Natural killer cell (primary cell): ENCODE measurements around the gene MATN1. TPM values are rescaled to one million over a fixed set of nuclear protein-coding genes. Genes with fewer than 3 reads are reported as not detected.
"Not testable (repeated sequence)": the region's sequence is repeated elsewhere in the genome, so short reads cannot be mapped to it uniquely, and the experiment has no call there.

ENCODE experiments used
- ATAC-seq, 3 donors: fragments of 150-1000 bp in 2 of 3; fragments of 200-7000 bp in 1 of 3; cut with Tn5 transposase; 1 replicate in 1 of 3; 2 replicates in 2 of 3; pipeline ENCODE4 v1.10.0; 2021; ENCODE audit warnings: mild to moderate bottlenecking in 2 of 3, moderate library complexity in 2 of 3
- DNase-seq, 2 donors: peaks; one replicate each; pipeline versions ENCODE4 v3.0.0 to v3.0.0-alpha.2; 2013 to 2021; ENCODE audit warnings: mixed read lengths in 1 of 2
- H3K27ac ChIP-seq: one replicate; pipeline ENCODE4 v1.5.1; 2013; ENCODE audit warnings: mild to moderate bottlenecking, low read length
- H3K27me3 ChIP-seq: one replicate; pipeline ENCODE4 v1.6.1; 2013; ENCODE audit warnings: low read length; ENCODE audit not compliant: control insufficient read depth, insufficient read depth
- H3K36me3 ChIP-seq: one replicate; pipeline ENCODE4 v1.6.1; 2013; ENCODE audit warnings: low read length; ENCODE audit not compliant: control insufficient read depth, insufficient read depth
- H3K4me1 ChIP-seq: one replicate; pipeline ENCODE4 v1.6.1; 2013; ENCODE audit warnings: low read length; ENCODE audit not compliant: control insufficient read depth, insufficient read depth
- H3K4me3 ChIP-seq: one replicate; pipeline ENCODE4 v1.5.1; 2013; ENCODE audit warnings: low read length
- H3K9me3 ChIP-seq: one replicate; pipeline ENCODE4 v1.6.1; 2013; ENCODE audit warnings: low read length; ENCODE audit not compliant: control insufficient read depth, insufficient read depth
- H3K27ac Mint-ChIP-seq, 2 donors: one replicate each; pipeline ENCODE4 v1.8.0; 2022; ENCODE audit warnings: mild to moderate bottlenecking in 2 of 2, mixed read lengths in 2 of 2, moderate library complexity in 1 of 2
- H3K27me3 Mint-ChIP-seq, 2 donors: one replicate each; pipeline ENCODE4 v1.8.0; 2022; ENCODE audit warnings: low read depth in 2 of 2, mixed read lengths in 2 of 2
- H3K36me3 Mint-ChIP-seq: one replicate; pipeline ENCODE4 v1.8.0; 2022; ENCODE audit warnings: mixed read lengths
- H3K4me1 Mint-ChIP-seq, 2 donors: one replicate each; pipeline ENCODE4 v1.8.0; 2022; ENCODE audit warnings: mixed read lengths in 2 of 2
- H3K4me3 Mint-ChIP-seq: one replicate; pipeline ENCODE4 v1.8.0; 2022; ENCODE audit warnings: mild to moderate bottlenecking, moderate library complexity, mixed read lengths
- H3K9me3 Mint-ChIP-seq, 2 donors: one replicate each; pipeline ENCODE4 v1.8.0; 2022; ENCODE audit warnings: mixed read lengths in 2 of 2
- WGBS: methylation state at CpG from one replicate; pipeline ENCODE4 v1.1.7; 2013; ENCODE audit warnings: missing lambda C conversion rate; ENCODE audit not compliant: insufficient coverage; 5-methylcytosine and 5-hydroxymethylcytosine counted together
- intact Hi-C: fragments of 100-400 bp; cut with micrococcal nuclease; formaldehyde crosslinking; loops from one replicate; pipeline ENCODE4 v1.14.2; 2022
- total RNA-seq, 4 donors: library from RNA; stranded (reverse); fragments of 120-200 nt in 1 of 4; gene quantifications; one replicate each; pipeline versions ENCODE4 v1.2.3 to v1.2.4, GENCODE V29; 2013 to 2022
- TF ChIP-seq, protein P1 (sequence below): fragments of 200-600 bp; IDR thresholded peaks from one replicate; pipeline ENCODE4 v1.8.0; 2022; ENCODE audit warnings: antibody characterized with exemption

Gene MATN1
- total RNA-seq, 3 donors from 2014 or later (not counting 1 experiment from before 2014, with no cell fraction given) = 0.93 to 1.7 (median 1.2) TPM

- DNase-seq (no peak), ATAC-seq (peak in 1 of 3 donors; percentile 82)
- intact Hi-C loops = no loop called here
- Histone ChIP-seq H3K36me3 (no peaks in the 10 kb centered on the region), H3K27me3 (no peaks in the 10 kb centered on the region), H3K4me3 (no peak overlapping the region), H3K27ac (no peak overlapping the region), H3K4me1 (peaks cover 5% of the 10 kb centered on the region), H3K9me3 (no peaks in the 10 kb centered on the region)
- no peaks in the 10 kb centered on the region for H3K9me3 Mint-ChIP-seq
- TF ChIP-seq, protein P1, sequence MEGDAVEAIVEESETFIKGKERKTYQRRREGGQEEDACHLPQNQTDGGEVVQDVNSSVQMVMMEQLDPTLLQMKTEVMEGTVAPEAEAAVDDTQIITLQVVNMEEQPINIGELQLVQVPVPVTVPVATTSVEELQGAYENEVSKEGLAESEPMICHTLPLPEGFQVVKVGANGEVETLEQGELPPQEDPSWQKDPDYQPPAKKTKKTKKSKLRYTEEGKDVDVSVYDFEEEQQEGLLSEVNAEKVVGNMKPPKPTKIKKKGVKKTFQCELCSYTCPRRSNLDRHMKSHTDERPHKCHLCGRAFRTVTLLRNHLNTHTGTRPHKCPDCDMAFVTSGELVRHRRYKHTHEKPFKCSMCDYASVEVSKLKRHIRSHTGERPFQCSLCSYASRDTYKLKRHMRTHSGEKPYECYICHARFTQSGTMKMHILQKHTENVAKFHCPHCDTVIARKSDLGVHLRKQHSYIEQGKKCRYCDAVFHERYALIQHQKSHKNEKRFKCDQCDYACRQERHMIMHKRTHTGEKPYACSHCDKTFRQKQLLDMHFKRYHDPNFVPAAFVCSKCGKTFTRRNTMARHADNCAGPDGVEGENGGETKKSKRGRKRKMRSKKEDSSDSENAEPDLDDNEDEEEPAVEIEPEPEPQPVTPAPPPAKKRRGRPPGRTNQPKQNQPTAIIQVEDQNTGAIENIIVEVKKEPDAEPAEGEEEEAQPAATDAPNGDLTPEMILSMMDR = no peak
- 79% methylated on average over 20 of the region's 20 CpGs for WGBS
- peaks cover 0 to 12% of the 10 kb centered on the region in 2 donors for H3K4me1 Mint-ChIP-seq
- no peaks in the 10 kb centered on the region for H3K36me3 Mint-ChIP-seq
- no peak overlapping the region for H3K4me3 Mint-ChIP-seq
- no peak overlapping the region for H3K27ac Mint-ChIP-seq
- peaks cover 0 to 3% of the 10 kb centered on the region in 2 donors for H3K27me3 Mint-ChIP-seq
Measured at GRCh38 chr1:30768830-30769718, 45.7 kb upstream of the MATN1 start.

- DNase-seq = no peak
- Mint-ChIP-seq H3K36me3 (no peaks in the 10 kb centered on the region), H3K27ac (no peak overlapping the region), H3K27me3 (no peaks in the 10 kb centered on the region), H3K4me1 (peaks cover 0 to 8% of the 10 kb centered on the region in 2 donors), H3K4me3 (no peak overlapping the region), H3K9me3 (no peaks in the 10 kb centered on the region)
- Histone ChIP-seq H3K36me3 (no peaks in the 10 kb centered on the region), H3K4me3 (no peak overlapping the region), H3K27me3 (no peaks in the 10 kb centered on the region), H3K9me3 (no peaks in the 10 kb centered on the region), H3K27ac (no peak overlapping the region), H3K4me1 (peaks cover 6% of the 10 kb centered on the region)
- intact Hi-C loops = no loop called here
- no peak for ATAC-seq
- WGBS = 85% methylated on average over 8 of the region's 9 CpGs
- TF ChIP-seq, protein P1 = no peak
Measured at GRCh38 chr1:30768159-30768829, 44.9 kb upstream of the MATN1 start.

DNA sequence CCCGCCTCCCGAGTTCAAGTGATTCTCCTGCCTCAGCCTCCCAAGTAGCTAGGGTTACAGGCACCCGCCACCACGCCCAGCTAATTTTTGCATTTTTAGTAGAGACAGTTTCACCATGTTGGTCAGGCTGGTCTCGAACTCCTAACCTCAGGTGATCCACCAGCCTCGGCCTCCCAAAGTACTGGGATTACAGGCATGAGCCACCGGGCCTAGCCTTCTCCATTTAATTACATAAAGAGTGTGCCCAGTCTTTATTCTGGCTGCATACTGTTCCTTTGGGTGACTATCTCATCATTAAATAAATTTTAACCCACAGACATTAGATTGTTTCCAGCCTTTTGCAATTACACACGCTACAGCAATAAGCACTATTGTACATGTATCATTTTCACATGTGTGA, 43.6 kb upstream of the MATN1 start:
- H3K9me3 Mint-ChIP-seq, H3K9me3 ChIP-seq, H3K27ac Mint-ChIP-seq, H3K4me3 ChIP-seq, DNase-seq, ATAC-seq, H3K27me3 ChIP-seq, H3K4me3 Mint-ChIP-seq, intact Hi-C loops, H3K4me1 Mint-ChIP-seq, H3K36me3 Mint-ChIP-seq, H3K36me3 ChIP-seq, H3K27ac ChIP-seq, H3K27me3 Mint-ChIP-seq: not testable (repeated sequence)
- 97% methylated on average over 8 of the region's 8 CpGs for WGBS
- peaks cover 16% of the 10 kb centered on the region for H3K4me1 ChIP-seq
